Body of pancreas (tissue), 4 donors: ENCODE data around the gene C19orf25. TPM values are rescaled to one million over a fixed set of nuclear protein-coding genes. Genes with fewer than 3 reads are reported as not detected.

ENCODE experiments used
- ATAC-seq: fragments of 150-250 bp; one replicate; pipeline ENCODE4 v1.9.1; 2016
- DNase-seq, 4 donors: peaks; one replicate each; pipeline ENCODE4 v3.0.0-alpha.2; 2019
- H3K27ac ChIP-seq, 4 donors: fragments of 200-600 bp; sonication (generic); 1 replicate in 3 of 4; 2 replicates in 1 of 4; pipeline versions ENCODE4 v1.5.1 to v1.6.1; 2016 to 2019; ENCODE audit warnings: mild to moderate bottlenecking in 1 of 4, mixed read lengths in 1 of 4, moderate library complexity in 1 of 4
- H3K27me3 ChIP-seq, 2 donors: fragments of 200-600 bp; sonication (generic); one replicate each; pipeline ENCODE4 v1.6.0; 2016; ENCODE audit warnings: mild to moderate bottlenecking in 1 of 2
- H3K36me3 ChIP-seq, 2 donors: fragments of 200-600 bp; sonication (generic); replicated peaks in 1 of 2; 2 replicates each; pipeline ENCODE4 v1.5.1; 2016; ENCODE audit warnings: low read depth in 2 of 2; ENCODE audit not compliant: insufficient read depth in 1 of 2
- H3K4me1 ChIP-seq: fragments of 200-600 bp; sonication (generic); one replicate; pipeline ENCODE4 v1.6.0; 2016
- H3K4me3 ChIP-seq, 2 donors: fragments of 200-600 bp; sonication (generic); 1 replicate in 1 of 2; 2 replicates in 1 of 2; pipeline ENCODE4 v1.5.1; 2016 to 2019
- H3K9me3 ChIP-seq, 3 donors: fragments of 200-600 bp; sonication (generic); 1 replicate in 2 of 3; 2 replicates in 1 of 3; pipeline ENCODE4 v1.5.1; 2016
- CTCF ChIP-seq, 7 experiments: fragments of 450-650 bp in 4 of 7; fragments of 200-600 bp in 3 of 7; sonication (generic) in 3 of 7; IDR thresholded peaks; one replicate each; pipeline ENCODE4 v1.5.1; 2016 to 2019; ENCODE audit warnings: antibody characterized with exemption in 7 of 7
- POLR2A ChIP-seq, 3 donors: fragments of 450-650 bp; IDR thresholded peaks; one replicate each; pipeline ENCODE4 v1.6.1; 2016; ENCODE audit warnings: antibody characterized with exemption in 3 of 3, mild to moderate bottlenecking in 2 of 3
- WGBS, 2 donors: methylation state at CpG; one replicate each; pipeline ENCODE4 v1.1.5; 2017; 5-methylcytosine and 5-hydroxymethylcytosine counted together
- intact Hi-C: fragments of 100-400 bp; cut with DNase I; formaldehyde crosslinking; loops from one replicate; pipeline ENCODE4 v1.15.1; 2023
- total RNA-seq, 2 donors: library from RNA; depleted of rRNA; stranded (reverse); fragments of >200 nt; gene quantifications; one replicate each; pipeline ENCODE4 v1.1.0, GENCODE V29; 2016

The C19orf25 gene
- 10 to 100 TPM; 26.7 to 31.4 TPM for total RNA-seq

- no peak for TF ChIP-seq CTCF (IDR thresholded peaks at IDR 0.05)
- peak; percentile 21 to 80 (median 76) for TF ChIP-seq POLR2A (IDR thresholded peaks at IDR 0.05)
- Histone ChIP-seq H3K4me3 (peak within 1 kb of the TSS; percentile 61 to 90), H3K36me3 (no peaks in the 10 kb centered on the region), H3K4me1 (peaks cover 15% of the 10 kb centered on the region), H3K27ac (peak within 1 kb of the TSS; percentile 3 to 63 (median 37)), H3K27me3 (no peaks in the 10 kb centered on the region), H3K9me3 (no peaks in the 10 kb centered on the region)
- intact Hi-C loops = no loop called here
- peak; percentile 93 to 94 (median 94) for DNase-seq
- WGBS, 2 donors = 0 to 4% methylated on average over 7 to 71 of the region's 71 CpGs
- ATAC-seq = peak; percentile 97
Observed at GRCh38 chr19:1478934-1479707, at the start of gene C19orf25. Gene C19orf25, minus strand, starts transcription at chr19:1479215. Its CDS starts 312 bp downstream, at chr19:1478903.

- ATAC-seq = no peak
- DNase-seq = no peak
- WGBS, 2 donors = 28 to 57% methylated on average over 3 to 27 of the region's 27 CpGs
- Histone ChIP-seq H3K4me3 (no peak overlapping the region), H3K36me3 (no peaks in the 10 kb centered on the region), H3K27ac (no peak overlapping the region), H3K9me3 (no peaks in the 10 kb centered on the region), H3K27me3 (peaks cover 0 to 20% of the 10 kb centered on the region in 2 donors), H3K4me1 (peaks cover 11% of the 10 kb centered on the region)
- intact Hi-C loops = no loop called here
- TF ChIP-seq POLR2A (IDR thresholded peaks at IDR 0.05) (no peak), CTCF (IDR thresholded peaks at IDR 0.05) (no peak)
Observed at GRCh38 chr19:1527650-1528309, 48.8 kb upstream of the C19orf25 start.

GRCh38 chr19:1526979-1527649, 48.1 kb upstream of the C19orf25 start:
- Histone ChIP-seq H3K4me1 (peaks cover 11% of the 10 kb centered on the region), H3K9me3 (no peaks in the 10 kb centered on the region), H3K27me3 (peaks cover 0 to 20% of the 10 kb centered on the region in 2 donors), H3K27ac (no peak overlapping the region), H3K4me3 (no peak overlapping the region), H3K36me3 (no peaks in the 10 kb centered on the region)
- DNase-seq (no peak), ATAC-seq (no peak)
- TF ChIP-seq CTCF (IDR thresholded peaks at IDR 0.05) (no peak), POLR2A (IDR thresholded peaks at IDR 0.05) (no peak)
- WGBS, 2 donors = 57 to 61% methylated on average over 17 to 18 of the region's 18 CpGs
- intact Hi-C loops = no loop called here

GRCh38 chr19:1526066-1526778, 47.2 kb upstream of the C19orf25 start:
- TF ChIP-seq POLR2A (IDR thresholded peaks at IDR 0.05) (no peak), CTCF (IDR thresholded peaks at IDR 0.05) (no peak)
- ATAC-seq (no peak), DNase-seq (no peak)
- 69 to 72% methylated on average over 14 to 33 of the region's 33 CpGs for WGBS, 2 donors
- Histone ChIP-seq H3K27me3 (peaks cover 0 to 20% of the 10 kb centered on the region in 2 donors), H3K9me3 (no peaks in the 10 kb centered on the region), H3K27ac (no peak overlapping the region), H3K4me3 (no peak overlapping the region), H3K4me1 (peaks cover 11% of the 10 kb centered on the region), H3K36me3 (no peaks in the 10 kb centered on the region)
- intact Hi-C loops = no loop called here
